A549 treated with CpdA at 1 μM for 4 hours (cell line): ENCODE results near the gene TBCB. TPM values are rescaled to one million over a fixed set of nuclear protein-coding genes. Genes with fewer than 3 reads are reported as not detected.

Experiments
- total RNA-seq: library from RNA; stranded (reverse); fragments of 200-300 nt; extraction: Qiagen RNA extraction; gene quantifications from 5 replicates; pipeline ENCODE4 v1.2.3, GENCODE V29; 2022; ENCODE audit warnings: low read depth

Gene TBCB, protein sequence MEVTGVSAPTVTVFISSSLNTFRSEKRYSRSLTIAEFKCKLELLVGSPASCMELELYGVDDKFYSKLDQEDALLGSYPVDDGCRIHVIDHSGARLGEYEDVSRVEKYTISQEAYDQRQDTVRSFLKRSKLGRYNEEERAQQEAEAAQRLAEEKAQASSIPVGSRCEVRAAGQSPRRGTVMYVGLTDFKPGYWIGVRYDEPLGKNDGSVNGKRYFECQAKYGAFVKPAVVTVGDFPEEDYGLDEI
- 395 to 543 TPM (median 523 TPM) in 5 replicates for total RNA-seq

DNA sequence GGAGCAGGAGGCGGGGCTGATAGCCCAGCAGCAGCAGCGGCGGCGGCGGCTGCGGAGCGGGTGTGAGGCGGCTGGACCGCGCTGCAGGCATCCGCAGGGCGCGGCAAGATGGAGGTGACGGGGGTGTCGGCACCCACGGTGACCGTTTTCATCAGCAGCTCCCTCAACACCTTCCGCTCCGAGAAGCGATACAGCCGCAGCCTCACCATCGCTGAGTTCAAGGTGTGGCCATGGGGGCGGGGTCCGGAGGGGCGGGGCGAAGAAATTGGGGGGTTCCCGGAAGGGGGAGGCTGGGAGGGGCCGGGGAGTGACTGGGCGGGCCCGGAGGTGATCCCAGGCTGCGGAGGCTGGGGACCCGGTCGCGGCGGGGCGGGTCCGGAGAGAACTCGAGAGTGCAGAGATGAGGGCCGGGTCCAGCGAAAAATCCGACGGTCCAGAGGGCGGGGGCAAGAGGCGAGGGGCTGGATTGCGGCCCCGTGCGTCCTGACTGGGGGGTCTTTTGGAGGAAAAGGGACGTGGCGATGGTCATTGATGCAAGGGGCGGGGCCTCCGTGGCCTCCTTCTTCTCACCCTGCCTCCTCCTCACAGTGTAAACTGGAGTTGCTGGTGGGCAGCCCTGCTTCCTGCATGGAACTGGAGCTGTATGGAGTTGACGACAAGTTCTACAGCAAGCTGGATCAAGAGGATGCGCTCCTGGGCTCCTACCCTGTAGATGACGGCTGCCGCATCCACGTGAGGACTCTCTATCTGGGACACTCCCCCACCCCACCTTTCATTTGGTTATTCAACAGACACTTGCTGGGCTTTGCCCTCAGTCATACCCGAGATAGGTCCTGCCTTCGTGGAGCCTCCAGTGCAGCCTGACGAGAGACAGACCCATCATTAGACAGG is at the start of gene TBCB:
Gene TBCB, plus strand, starts transcription at position 16 of the 891 bp plus-strand sequence. Its CDS starts 93 bp downstream, at position 109.

DNA sequence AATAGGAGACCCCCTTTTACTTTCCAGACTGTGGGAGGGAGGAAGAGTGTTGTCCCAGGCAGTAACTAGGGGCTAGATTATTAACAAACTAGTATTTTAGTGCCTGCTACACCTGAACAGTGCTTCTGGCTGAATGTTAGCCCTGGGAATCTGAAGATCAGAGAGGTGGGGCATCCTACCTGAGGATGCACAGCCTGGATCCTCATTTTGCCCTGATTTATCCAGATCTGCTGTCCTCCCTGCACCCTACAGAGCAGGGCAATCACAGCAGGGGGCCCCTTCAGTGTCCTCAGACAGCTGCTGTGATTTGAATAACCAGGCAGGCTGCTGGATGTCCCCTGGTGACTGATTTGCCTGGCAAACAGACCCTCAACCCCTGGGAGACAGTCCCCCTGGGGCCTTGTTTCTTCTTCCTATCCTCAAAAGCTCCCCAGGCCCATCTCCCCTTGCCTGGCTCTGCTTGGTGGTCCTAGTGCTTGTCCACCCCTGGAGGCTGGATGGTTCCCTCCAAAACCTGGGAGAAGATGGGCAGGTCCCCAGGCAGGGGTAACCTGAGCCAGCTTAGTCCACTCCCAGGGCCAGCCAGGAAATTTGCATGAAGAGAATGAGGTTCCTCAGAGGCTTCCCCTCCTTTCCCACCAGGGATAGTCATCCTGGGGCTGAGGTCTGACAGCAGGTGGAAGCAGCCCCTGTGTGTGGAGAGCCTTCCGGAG is 4.6 kb upstream of the TBCB start, which contains the start of gene OVOL3:
Gene OVOL3, plus strand, starts transcription at position 657 of the 713 bp plus-strand sequence. CDS start 60 bp downstream, outside the sequence.

DNA sequence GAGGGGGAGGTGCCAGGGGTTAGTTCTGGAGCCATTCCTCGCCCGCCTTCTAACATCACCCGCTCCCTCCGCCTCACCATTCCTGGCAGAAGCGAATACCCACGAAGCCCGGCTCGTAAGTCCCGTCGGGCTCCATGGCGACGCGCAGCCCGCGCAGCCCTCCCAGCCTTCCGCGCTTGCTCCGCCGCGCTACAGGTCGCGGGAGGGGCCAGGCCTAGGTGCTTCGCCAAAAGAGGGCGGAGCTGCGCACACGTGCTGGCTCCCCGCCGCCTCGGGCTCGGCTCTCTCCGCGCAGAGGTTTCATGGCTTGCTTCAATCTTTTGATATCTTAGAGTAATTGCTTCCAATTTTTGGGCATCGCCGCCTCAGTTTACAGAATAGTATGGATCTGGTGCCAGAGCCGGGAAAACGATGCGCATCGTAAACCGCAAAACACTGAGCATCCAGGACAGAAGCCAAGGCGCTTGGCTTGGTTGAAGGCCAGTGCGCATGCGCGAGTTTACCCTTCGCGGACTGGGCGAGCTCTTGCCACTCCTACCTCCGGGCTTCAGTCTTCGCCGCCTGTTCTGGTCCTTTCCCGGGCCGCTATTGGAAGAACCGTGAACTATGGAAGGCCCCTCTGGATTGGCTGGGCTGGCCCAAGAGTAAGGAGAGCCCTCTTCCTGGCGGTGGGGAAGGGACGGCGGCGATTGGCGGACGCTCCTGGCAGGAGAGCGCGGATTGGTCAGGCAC is 381 bp upstream of the TBCB start, which contains the start of gene POLR2I:
Gene POLR2I, minus strand, starts transcription at position 155 of the 732 bp plus-strand sequence. Its CDS starts 19 bp downstream, at position 136.

DNA sequence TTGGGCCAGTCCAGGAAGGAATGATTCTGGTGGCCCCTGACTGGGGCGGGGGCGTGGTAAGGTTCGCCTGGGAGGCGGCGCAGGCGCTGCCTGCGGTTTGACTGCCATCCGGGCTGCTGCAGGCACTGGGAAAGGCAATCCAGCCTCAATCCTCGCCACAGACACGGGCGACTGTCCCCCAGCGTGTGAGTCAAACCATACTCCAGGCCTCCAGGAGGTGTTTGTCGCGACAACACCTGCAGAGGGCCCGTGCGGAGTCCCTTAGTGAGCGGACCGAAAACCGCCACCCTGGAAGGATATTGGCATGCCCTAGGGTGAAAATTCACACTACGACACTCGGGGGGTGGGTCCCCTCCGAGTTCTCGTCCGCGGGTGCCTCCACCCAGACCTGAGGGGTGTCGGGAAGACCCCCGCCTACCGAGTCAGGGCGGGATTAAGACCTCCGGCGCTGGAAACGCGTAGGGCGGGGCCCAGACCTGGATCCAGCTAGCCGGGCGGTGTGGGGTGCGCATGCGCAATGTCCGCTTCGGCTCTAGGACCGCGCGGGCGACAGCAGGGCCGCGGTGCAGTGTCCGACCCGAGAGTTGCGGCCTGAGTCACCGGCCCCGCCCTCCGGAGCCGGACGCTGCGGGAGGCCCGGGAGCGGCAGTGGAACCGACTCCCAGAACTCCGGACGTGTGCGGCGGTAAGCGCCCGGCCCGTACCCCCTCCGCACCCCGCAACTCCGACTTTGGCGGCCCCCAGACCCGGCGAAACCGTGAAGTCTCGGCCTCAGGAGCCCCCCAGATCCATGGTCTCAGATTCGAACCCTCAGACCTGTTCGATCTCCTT is 24.4 kb downstream of the TBCB start, which contains the start of gene CAPNS1:
Gene CAPNS1, plus strand, starts transcription at position 594 of the 831 bp plus-strand sequence. CDS start 946 bp downstream, outside the sequence.

DNA sequence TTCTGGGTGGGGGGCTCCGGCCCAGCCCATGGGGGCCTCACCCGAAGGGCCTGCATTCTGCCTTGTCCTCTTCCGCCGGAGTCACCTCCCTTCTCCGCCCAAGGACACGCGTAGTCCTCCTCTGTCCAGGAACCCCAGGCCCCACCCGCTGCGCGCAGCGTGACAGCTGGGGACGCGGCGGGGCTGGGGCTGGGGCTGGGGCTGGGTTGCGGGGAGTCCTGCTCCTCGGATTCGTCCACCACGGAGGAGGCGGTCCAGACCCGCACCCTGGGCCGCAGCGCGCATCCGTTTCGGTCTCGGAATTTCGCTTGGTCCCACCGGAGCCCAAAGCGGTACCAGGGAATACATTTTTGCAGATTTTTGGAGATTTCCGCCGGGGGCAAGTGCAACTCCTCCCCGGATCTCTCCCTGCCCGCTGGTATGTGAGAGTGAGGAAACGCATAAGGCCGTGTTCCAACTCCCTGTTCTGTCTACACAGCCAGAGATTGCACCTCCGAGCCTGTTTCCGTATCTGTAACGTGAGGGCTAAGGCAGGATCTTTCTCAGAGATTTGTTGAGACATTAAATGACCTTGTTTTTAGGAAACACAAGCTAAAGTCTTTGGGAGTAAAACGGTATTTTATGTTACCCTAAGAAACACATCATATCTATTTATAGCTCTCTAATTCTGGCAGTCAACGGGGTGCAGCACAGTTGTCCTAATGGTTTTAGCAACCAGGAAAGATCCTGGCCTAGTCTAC is 37.3 kb downstream of the TBCB start, which contains the start of gene COX7A1:
Gene COX7A1, minus strand, starts transcription at position 96 of the 740 bp plus-strand sequence. Its CDS starts 40 bp downstream, at position 56.

Other genes with a start within 250 kb of the TBCB start
- gene APLP1, start 246.9 kb upstream of the TBCB start, total RNA-seq = 66.5 to 99.5 TPM (median 89.7 TPM) in 5 replicates
- gene NFKBID, start 214.9 kb upstream of the TBCB start, total RNA-seq = 6.9 to 9.4 TPM (median 8.2 TPM) in 5 replicates
- 0.40 to 0.81 TPM (median 0.57 TPM) in 4 of 5 replicates, not detected in the other for gene HCST, start 212.9 kb upstream of the TBCB start, total RNA-seq
- gene TYROBP, start 207.2 kb upstream of the TBCB start, total RNA-seq = not detected in 5 replicates
- 16.7 to 26.3 TPM (median 20.5 TPM) in 5 replicates for gene LRFN3, start 179.1 kb upstream of the TBCB start, total RNA-seq
- gene SDHAF1, start 120.3 kb upstream of the TBCB start, total RNA-seq = 30.3 to 52.4 TPM (median 46.9 TPM) in 5 replicates
- gene SYNE4, start 106.7 kb upstream of the TBCB start, total RNA-seq = 0.23 to 0.50 TPM (median 0.36 TPM) in 4 of 5 replicates, not detected in the other
- gene ALKBH6, start 101.3 kb upstream of the TBCB start, total RNA-seq = 23.1 to 33.9 TPM (median 26.5 TPM) in 5 replicates
- 0.83 to 1.4 TPM (median 1.0 TPM) in 5 replicates for gene CLIP3, start 82.6 kb upstream of the TBCB start, total RNA-seq
- gene THAP8, start 61.2 kb upstream of the TBCB start, total RNA-seq = 4.1 to 7.8 TPM (median 6.5 TPM) in 5 replicates
- 21.2 to 28.4 TPM (median 26.8 TPM) in 5 replicates for gene WDR62, start 60.6 kb upstream of the TBCB start, total RNA-seq
- gene OVOL3, start 4.3 kb upstream of the TBCB start, total RNA-seq = 0.17 to 0.43 TPM (median 0.23 TPM) in 3 of 5 replicates, not detected in the others
- 229 to 258 TPM (median 242 TPM) in 5 replicates for gene POLR2I, start 593 bp upstream of the TBCB start, total RNA-seq
- 1,446 to 2,206 TPM (median 2,101 TPM) in 5 replicates for gene CAPNS1, start 24.6 kb downstream of the TBCB start, total RNA-seq
- not detected in 5 replicates for gene COX7A1, start 37.0 kb downstream of the TBCB start, total RNA-seq
- gene ZNF565, start 99.2 kb downstream of the TBCB start, total RNA-seq = 3.9 to 4.8 TPM (median 4.0 TPM) in 5 replicates
- 118 to 190 TPM (median 125 TPM) in 5 replicates for gene ZNF146, start 99.6 kb downstream of the TBCB start, total RNA-seq